ENCODE measurements around the gene TMEM184A.
A peak's percentile ranks its signal among the peaks of the same experiment; 100 is the strongest.

The TMEM184A gene

GRCh38 chr7:1542841-1543747 is 12.9 kb downstream of the TMEM184A start:
- intact Hi-C loops (cut with DNase I): no loop called here
- no peak for DNase-seq

DNA sequence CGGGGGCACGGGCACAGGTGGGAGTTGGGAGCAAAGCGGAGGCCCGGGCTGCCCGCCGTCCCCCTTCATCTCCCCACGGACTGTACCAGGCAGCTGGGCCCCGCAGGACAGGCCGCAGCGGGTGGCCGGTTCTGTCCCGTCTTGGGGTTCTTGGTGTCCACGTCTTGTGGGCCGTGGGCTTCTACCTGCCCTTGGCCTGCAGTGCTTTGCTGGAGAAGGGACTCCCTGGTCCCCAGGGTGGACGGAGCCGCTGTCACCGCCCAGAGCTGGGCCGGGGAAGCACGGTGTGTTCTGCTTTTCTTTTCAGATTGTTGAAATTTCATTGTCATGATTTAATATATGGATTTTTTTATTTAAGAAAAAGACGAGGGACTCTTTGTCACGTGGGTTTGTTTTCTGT is 13.7 kb downstream of the TMEM184A start:
- intact Hi-C loops (cut with DNase I): no loop called here
- no peak for DNase-seq

- intact Hi-C loops (cut with DNase I): no loop called here
- peak in 1 of 10 donors; percentile 76 for DNase-seq
Observed at GRCh38 chr7:1541431-1542162, 14.4 kb downstream of the TMEM184A start.

DNA sequence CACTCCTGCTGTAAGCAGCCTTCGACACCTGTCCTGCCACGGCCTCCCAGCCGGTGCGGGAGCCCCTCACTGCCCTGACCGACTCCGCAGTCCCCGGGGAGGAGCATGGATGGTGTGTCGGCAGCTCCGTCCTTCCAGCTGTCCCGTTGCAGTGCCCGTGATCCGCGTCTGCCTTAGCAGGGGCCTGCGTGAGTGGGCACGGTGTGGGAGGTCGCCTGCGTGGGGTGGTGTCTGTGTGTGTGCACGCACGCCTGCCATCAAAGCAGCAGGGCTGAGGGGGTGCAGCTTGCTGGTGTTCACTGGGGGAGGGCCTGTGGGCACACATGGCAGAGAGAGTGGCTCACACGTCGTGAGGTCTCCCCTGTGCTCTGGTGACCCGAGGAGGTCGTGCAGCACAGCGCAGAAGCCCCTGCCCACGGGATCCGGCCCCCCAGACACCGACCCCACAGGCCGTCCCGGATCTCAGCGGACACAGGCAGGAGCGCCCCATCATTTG is 15.2 kb downstream of the TMEM184A start:
- intact Hi-C loops (cut with DNase I): no loop called here
- DNase-seq: peak in 1 of 10 donors; percentile 80

- DNase-seq: peak in 1 of 10 donors; percentile 81
- intact Hi-C loops (cut with DNase I): no loop called here
Observed at GRCh38 chr7:1539882-1540775, 15.9 kb downstream of the TMEM184A start.

GRCh38 chr7:1539181-1539881 is 16.7 kb downstream of the TMEM184A start:
- DNase-seq: peak in 1 of 10 donors; percentile 74
- intact Hi-C loops (cut with DNase I): no loop called here

DNA sequence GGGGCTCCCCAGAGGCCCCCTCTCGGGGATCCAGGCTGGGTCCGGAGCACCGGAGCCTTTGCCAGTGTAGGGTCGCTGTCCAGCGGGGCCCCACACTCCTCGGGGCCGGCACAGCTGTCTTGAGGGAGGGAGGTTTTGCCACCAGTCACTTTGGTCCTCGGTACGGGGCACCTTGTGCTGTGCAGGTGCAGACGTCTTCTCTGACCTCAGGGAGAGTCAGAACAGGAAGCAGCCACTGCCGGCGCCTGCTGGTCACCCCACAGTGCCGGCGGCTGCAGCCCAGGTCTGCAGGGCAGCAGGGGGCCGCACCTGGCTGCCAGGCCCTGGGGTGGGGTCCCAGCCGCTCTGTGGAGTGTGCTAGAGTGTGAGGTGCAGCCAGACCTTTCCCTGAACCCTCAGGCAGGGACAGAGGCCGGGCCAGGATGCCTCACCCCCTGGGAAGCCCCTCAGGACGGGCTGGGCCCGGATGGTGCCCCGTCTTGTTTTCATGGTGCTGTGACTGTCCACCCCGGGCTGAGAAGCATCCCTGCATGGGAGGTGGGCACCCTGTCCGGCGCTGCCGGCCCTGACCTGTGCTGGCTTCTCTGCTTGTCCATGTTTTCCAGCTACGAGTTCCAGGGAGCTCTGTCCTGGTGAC is 17.3 kb downstream of the TMEM184A start:
- intact Hi-C loops (cut with DNase I): no loop called here
- DNase-seq: peak in 1 of 10 donors; percentile 73

DNA sequence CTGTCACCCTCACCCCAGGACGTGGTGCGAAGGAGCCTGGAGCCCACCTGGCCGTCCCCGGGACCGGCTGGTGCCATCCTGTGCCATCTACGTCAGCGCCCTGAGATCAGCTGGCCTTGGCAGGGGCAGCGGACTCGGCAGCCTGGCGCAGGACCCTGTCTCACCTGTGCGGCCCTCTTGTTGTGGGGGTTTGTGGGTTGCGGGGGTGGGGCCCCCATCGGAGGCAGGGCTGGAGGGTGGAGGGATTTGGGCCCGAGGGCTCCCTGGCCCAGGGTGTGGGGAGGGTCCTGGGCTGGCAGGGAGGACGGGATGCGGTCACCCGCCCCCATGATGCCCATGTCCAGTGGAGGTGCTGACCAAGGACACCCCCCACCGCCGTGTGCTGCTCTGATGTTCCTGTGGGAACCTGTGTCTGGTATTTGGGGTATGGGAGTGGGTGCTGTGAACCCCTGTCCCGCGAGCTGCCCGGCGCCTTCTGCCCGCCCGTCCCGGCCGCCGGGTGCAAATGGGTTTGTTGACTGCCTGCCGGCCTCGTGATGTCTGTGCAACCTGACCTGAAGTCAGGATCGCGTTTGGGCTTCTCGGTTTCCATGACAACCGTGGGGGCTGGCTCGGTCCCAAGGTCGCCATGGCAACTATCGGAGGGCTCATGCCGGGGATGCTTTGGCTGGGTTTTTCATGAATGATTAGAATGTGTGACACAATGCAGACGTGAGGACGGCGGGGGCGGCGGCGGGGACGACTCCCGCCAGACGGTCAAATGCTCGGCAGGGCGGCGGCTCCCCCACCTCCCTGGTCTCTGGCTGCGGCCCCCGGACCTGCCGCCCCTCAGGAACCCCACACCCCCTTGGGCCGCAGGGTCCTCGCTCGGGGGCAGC is 18.2 kb downstream of the TMEM184A start:
- peak; percentile 64 to 97 (median 87) for DNase-seq
- intact Hi-C loops (cut with DNase I): no loop called here

- DNase-seq: peak; percentile 65 to 98 (median 78)
Observed at GRCh38 chr7:1536743-1537534, 19.1 kb downstream of the TMEM184A start.

GRCh38 chr7:1536455-1536742 is 19.6 kb downstream of the TMEM184A start:
- intact Hi-C loops (cut with DNase I): no loop called here
- DNase-seq: no peak

More at GRCh38 chr7:1536743-1537534, 19.1 kb downstream of the TMEM184A start:
- intact Hi-C loops (cut with DNase I): no loop called here

- intact Hi-C loops (cut with DNase I): no loop called here
- DNase-seq: peak in 1 of 10 donors; percentile 80
Observed at GRCh38 chr7:1535701-1536454, 20.1 kb downstream of the TMEM184A start.

- DNase-seq: no peak
- intact Hi-C loops (cut with DNase I): no loop called here
Observed at GRCh38 chr7:1535100-1535458, 20.9 kb downstream of the TMEM184A start.

- intact Hi-C loops (cut with DNase I): no loop called here
- peak in 2 of 10 donors; percentile 5 to 74 for DNase-seq
Observed at GRCh38 chr7:1534330-1535099, 21.5 kb downstream of the TMEM184A start.

DNA sequence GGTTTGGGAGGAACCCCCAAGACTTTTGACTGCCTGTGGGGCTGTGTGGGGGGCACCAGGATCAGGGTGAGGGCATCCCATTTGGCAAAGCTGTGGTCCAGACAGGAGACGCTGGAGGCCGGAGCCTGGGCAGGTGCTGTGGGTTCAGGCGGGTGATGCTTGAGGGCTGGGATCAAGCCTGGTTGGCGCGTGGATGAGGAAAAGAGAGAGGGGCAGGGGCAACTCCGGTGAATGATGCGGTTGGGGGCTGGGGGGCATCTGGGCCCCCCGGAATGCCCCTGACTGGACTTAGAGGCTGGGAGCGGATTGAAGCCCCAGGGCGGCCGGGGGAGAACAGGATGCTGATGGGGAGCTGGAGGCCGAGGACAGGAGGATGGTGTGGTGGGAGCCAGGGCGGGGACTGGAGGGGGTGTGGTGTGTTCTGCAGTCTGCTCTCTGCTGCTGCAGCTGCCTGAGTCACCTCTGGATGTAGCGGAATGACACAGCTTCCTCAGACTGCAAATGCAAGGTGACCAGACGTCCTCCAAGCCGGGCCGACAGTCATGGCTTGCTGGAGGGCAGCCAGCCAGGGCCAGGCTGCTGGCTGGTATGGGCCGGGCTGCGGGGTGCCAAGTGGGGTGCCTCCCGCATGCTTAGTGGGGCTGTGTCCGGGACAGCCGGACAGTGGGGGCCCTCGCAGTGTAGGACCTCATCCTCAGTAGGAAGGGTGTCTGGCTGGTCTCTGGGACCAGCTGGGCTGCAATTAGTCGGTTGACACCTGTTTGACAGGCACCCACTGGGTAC is 22.3 kb downstream of the TMEM184A start:
- intact Hi-C loops (cut with DNase I): no loop called here
- DNase-seq: peak in 2 of 10 donors; percentile 11 to 85

DNA sequence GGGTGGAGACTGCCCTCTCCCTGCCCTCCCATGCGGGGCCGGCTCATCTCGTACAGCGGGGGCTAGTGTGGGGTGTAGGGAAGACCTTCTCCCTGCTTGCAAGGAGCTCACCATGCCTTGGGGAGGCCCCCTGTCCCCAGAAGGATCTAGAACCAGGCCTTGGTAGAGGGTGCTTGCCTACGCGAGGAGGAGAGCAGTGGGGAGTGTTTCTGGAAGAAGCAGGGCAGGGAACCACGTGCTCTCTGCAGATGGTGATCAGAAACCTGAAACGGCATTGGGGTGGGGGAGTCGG is 22.8 kb downstream of the TMEM184A start:
- intact Hi-C loops (cut with DNase I): no loop called here

More for the DNA sequence above, 22.8 kb downstream of the TMEM184A start:
- no peak for DNase-seq

Data from posterior cingulate gyrus (tissue), 11 donors.